IMR-90 (cell line): ENCODE measurements around the gene COLEC11. TPM values are rescaled to one million over a fixed set of nuclear protein-coding genes. Genes with fewer than 3 reads are reported as not detected.

ENCODE experiments used
- ATAC-seq: fragments of 200-7000 bp; cut with Tn5 transposase; 2 replicates; pipeline ENCODE4 v1.9.1; 2020; ENCODE audit warnings: low read depth, mild to moderate bottlenecking, moderate library complexity
- BruUV-seq: library from RNA; stranded (reverse); fragments of 400-500 nt; replicated peaks from 2 replicates; lab custom pipeline; 2021; lab: Mats Ljungman, UMichigan
- CTCF ChIA-PET: fragments of 300-600 bp; formaldehyde crosslinking; extraction: SDS; loops from one replicate; lab custom pipeline; 2021; ENCODE audit warnings: antibody characterized with exemption; lab: Yijun Ruan, JAX
- POLR2A ChIA-PET: fragments of 300-600 bp; sonication (Branson Sonifier 250); formaldehyde crosslinking; loops from one replicate; lab custom pipeline; 2022; ENCODE audit warnings: antibody characterized with exemption; ENCODE audit not compliant: unreplicated experiment; lab: Charles Lee
- DNase-seq: peaks from one replicate; pipeline ENCODE4 v3.0.0; 2013
- H2AFZ ChIP-seq: replicated peaks from 2 replicates; pipeline ENCODE3; 2013; ENCODE audit warnings: low read length, mild to moderate bottlenecking; ENCODE audit not compliant: poor library complexity
- H2AK5ac ChIP-seq: 2 replicates; pipeline ENCODE4 v1.6.1; 2013; ENCODE audit warnings: low read depth, low read length, inconsistent platforms
- H2AK9ac ChIP-seq: replicated peaks from 2 replicates; pipeline ENCODE3; 2013; ENCODE audit warnings: mild to moderate bottlenecking, low read depth, low read length, moderate library complexity; ENCODE audit not compliant: poor library complexity
- H2BK120ac ChIP-seq: 2 replicates; pipeline ENCODE4 v1.6.1; 2013; ENCODE audit warnings: low read depth, low read length, inconsistent platforms
- H2BK15ac ChIP-seq: 3 replicates; pipeline ENCODE4 v1.6.1; 2013; ENCODE audit warnings: low read depth, low read length, inconsistent platforms
- H2BK20ac ChIP-seq: 2 replicates; pipeline ENCODE4 v1.6.1; 2013; ENCODE audit warnings: low read depth, mild to moderate bottlenecking, inconsistent platforms, low read length, moderate library complexity
- H2BK5ac ChIP-seq: 2 replicates; pipeline ENCODE4 v1.6.1; 2013; ENCODE audit warnings: mild to moderate bottlenecking, low read depth, low read length, inconsistent platforms; ENCODE audit not compliant: poor library complexity, severe bottlenecking
- H3K14ac ChIP-seq: replicated peaks from 2 replicates; pipeline ENCODE4 v1.6.1; 2013; ENCODE audit warnings: low read depth, low read length, inconsistent platforms
- H3K18ac ChIP-seq: 2 replicates; pipeline ENCODE4 v1.6.1; 2013; ENCODE audit warnings: low read depth, low read length, control low read depth
- H3K23ac ChIP-seq: 2 replicates; pipeline ENCODE4 v1.6.1; 2013; ENCODE audit warnings: low read depth, low read length, inconsistent platforms
- H3K27ac ChIP-seq: 2 replicates; pipeline ENCODE4 v1.5.1; 2013; ENCODE audit warnings: mild to moderate bottlenecking, control low read depth, low read length; ENCODE audit not compliant: insufficient read depth
- H3K27me3 ChIP-seq: 2 replicates; pipeline ENCODE4 v1.6.1; 2013; ENCODE audit warnings: low read length; ENCODE audit not compliant: control insufficient read depth, insufficient read depth
- H3K36me3 ChIP-seq: 2 replicates; pipeline ENCODE4 v1.6.1; 2013; ENCODE audit warnings: low read length, mixed read lengths; ENCODE audit not compliant: control insufficient read depth, insufficient read depth
- H3K4ac ChIP-seq: 2 replicates; pipeline ENCODE4 v1.6.1; 2013; ENCODE audit warnings: low read depth, low read length, inconsistent platforms
- H3K4me1 ChIP-seq: 2 replicates; pipeline ENCODE4 v1.6.1; 2013; ENCODE audit warnings: low read length, mixed read lengths; ENCODE audit not compliant: control insufficient read depth, insufficient read depth
- H3K4me2 ChIP-seq: 2 replicates; pipeline ENCODE4 v1.6.1; 2013; ENCODE audit warnings: low read depth, mild to moderate bottlenecking, control low read depth, low read length, moderate library complexity
- H3K4me3 ChIP-seq: 2 replicates; pipeline ENCODE4 v1.5.1; 2013; ENCODE audit warnings: low read depth, mild to moderate bottlenecking, control low read depth, low read length, moderate library complexity; ENCODE audit not compliant: insufficient read depth
- H3K56ac ChIP-seq: 2 replicates; pipeline ENCODE4 v1.6.1; 2013; ENCODE audit warnings: low read length, inconsistent platforms; ENCODE audit not compliant: insufficient read depth; ENCODE audit errors: extremely low read depth
- H3K79me1 ChIP-seq, 2 experiments: 2 replicates each; pipeline ENCODE4 v1.6.1; 2013; ENCODE audit warnings: low read length in 2 of 2, inconsistent platforms in 1 of 2, low read depth in 1 of 2
- H3K9ac ChIP-seq: 2 replicates; pipeline ENCODE4 v1.6.1; 2013; ENCODE audit warnings: low read depth, low read length, control low read depth
- H3K9me1 ChIP-seq: 2 replicates; pipeline ENCODE4 v1.6.1; 2013; ENCODE audit warnings: low read length, inconsistent platforms; ENCODE audit not compliant: insufficient read depth
- H3K9me3 ChIP-seq: 2 replicates; pipeline ENCODE4 v1.6.1; 2013; ENCODE audit warnings: low read length; ENCODE audit not compliant: control insufficient read depth, insufficient read depth
- H4K20me1 ChIP-seq: 2 replicates; pipeline ENCODE4 v1.6.1; 2013; ENCODE audit warnings: low read length, inconsistent platforms; ENCODE audit not compliant: insufficient read depth
- H4K5ac ChIP-seq: 2 replicates; pipeline ENCODE4 v1.6.1; 2013; ENCODE audit warnings: mild to moderate bottlenecking, low read depth, low read length, control low read depth
- H4K8ac ChIP-seq, 2 experiments: 2 replicates each; pipeline ENCODE4 v1.6.1; 2013; ENCODE audit warnings: low read depth in 2 of 2, low read length in 2 of 2, control low read depth in 1 of 2, inconsistent platforms in 1 of 2
- H4K91ac ChIP-seq: 2 replicates; pipeline ENCODE4 v1.6.1; 2013; ENCODE audit warnings: low read depth, low read length, inconsistent platforms; ENCODE audit not compliant: insufficient read depth
- BHLHE40 ChIP-seq: fragments of 150-350 bp; IDR thresholded peaks from 2 replicates; pipeline ENCODE4 v1.6.1; 2016; ENCODE audit warnings: mild to moderate bottlenecking, low read depth, low read length
- MAZ ChIP-seq: IDR thresholded peaks from 2 replicates; pipeline ENCODE4 v1.6.1; 2012; ENCODE audit warnings: low read depth, mild to moderate bottlenecking, low read length, improper control_type of control experiment, moderate library complexity, borderline replicate concordance
- MXI1 ChIP-seq: IDR thresholded peaks from 2 replicates; pipeline ENCODE4 v1.6.1; 2012; ENCODE audit warnings: low read depth, mild to moderate bottlenecking, low read length, moderate library complexity, borderline replicate concordance
- RAD21 ChIP-seq: IDR thresholded peaks from 2 replicates; pipeline ENCODE4 v1.6.1; 2012; ENCODE audit warnings: low read length, improper control_type of control experiment
- RFX5 ChIP-seq: IDR thresholded peaks from 2 replicates; pipeline ENCODE4 v1.8.0; 2012; ENCODE audit warnings: low read depth, mild to moderate bottlenecking, low read length, moderate library complexity
- WGBS, 2 experiments: methylation state at CpG; one replicate each; pipeline versions ENCODE4 v1.1.5 to v1.1.7; 2013; ENCODE audit warnings: missing lambda C conversion rate in 2 of 2; ENCODE audit not compliant: insufficient read length in 1 of 2; ENCODE audit errors: extremely low coverage in 2 of 2; 5-methylcytosine and 5-hydroxymethylcytosine counted together
- dilution Hi-C: fragments of 300-500 bp; cut with HindIII; formaldehyde crosslinking; loops from one replicate; pipeline ENCODE4 v1.14.3; 2018; ENCODE audit warnings: low sequenced_read_pairs; ENCODE audit not compliant: unreplicated experiment
- in situ Hi-C: fragments of 300-500 bp; cut with MboI; formaldehyde crosslinking; loops from 3 replicates; pipeline ENCODE4 v1.14.3; 2019; ENCODE audit warnings: low sequenced_read_pairs, inconsistent platforms, mixed read lengths
- intact Hi-C: fragments of 100-400 bp; cut with micrococcal nuclease; formaldehyde crosslinking; loops from 2 replicates; pipeline ENCODE4 v1.10.0; 2022
- polyA plus RNA-seq, 3 experiments: library from polyadenylated mRNA; depleted of rRNA; stranded (reverse); fragments of >200 nt; gene quantifications; 2 replicates each; pipeline ENCODE4 v1.2.3, GENCODE V29; 2012; ENCODE audit warnings: low replicate concordance in 1 of 3
- total RNA-seq: library from RNA; depleted of rRNA; stranded (reverse); fragments of >200 nt; gene quantifications from 2 replicates; pipeline ENCODE4 v1.2.3, GENCODE V29; 2012

COLEC11 gene
- total and polyA plus RNA-seq, 2 of the 4 experiments (the other 2 are of a cell fraction): under 0.01 to 0.24 TPM

DNA sequence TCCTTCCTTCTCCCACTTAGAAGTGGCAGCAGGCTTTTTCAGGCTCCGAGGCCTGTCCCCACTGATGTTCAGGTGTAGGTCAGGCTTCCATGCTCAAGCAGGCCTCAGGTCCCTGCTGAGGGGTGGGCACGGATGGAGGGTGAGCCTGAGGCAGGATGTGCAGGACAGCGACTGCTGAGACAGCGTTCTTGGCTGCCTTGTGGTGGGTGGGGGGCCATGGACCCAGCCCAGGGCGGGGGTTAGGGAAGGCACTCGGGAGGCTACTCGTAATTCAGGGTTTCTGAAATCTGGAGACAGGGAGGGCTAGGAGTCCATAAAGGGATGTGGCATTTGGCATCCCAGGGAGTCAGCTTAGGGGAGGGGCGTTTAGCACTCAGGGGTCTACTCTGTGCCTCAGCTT lies 30.3 kb downstream of the COLEC11 start:
- no peak overlapping the region for H3K18ac ChIP-seq
- H2AFZ ChIP-seq: no peak overlapping the region
- H4K91ac ChIP-seq: no peak overlapping the region
- intact Hi-C loops: no loop called here
- no peak overlapping the region for H2AK9ac ChIP-seq
- ATAC-seq (no peak), DNase-seq (no peak)
- 100% methylated on average over 3 of the region's 8 CpGs; no CpG with 5 or more reads in 1 of the 2 experiments for WGBS, 2 experiments
- no peak overlapping the region; the same call in 1 of the 2 replicates for H4K5ac ChIP-seq
- no peak overlapping the region for H3K56ac ChIP-seq
- no peak overlapping the region for H3K4me3 ChIP-seq
- no peaks in the 10 kb centered on the region for H4K20me1 ChIP-seq
- no peak overlapping the region for H3K4ac ChIP-seq
- no peak overlapping the region for H2BK120ac ChIP-seq
- TF ChIP-seq BHLHE40 (no peak), RFX5 (no peak), RAD21 (no peak), MAZ (no peak), MXI1 (no peak)
- H3K4me1 ChIP-seq: peaks cover 15% of the 10 kb centered on the region; the same call in 1 of the 2 replicates
- no TSS peak for BruUV-seq
- peaks cover 16% of the 10 kb centered on the region for H3K9me1 ChIP-seq
- no peaks in the 10 kb centered on the region for H3K27me3 ChIP-seq
- H4K8ac ChIP-seq: no peak overlapping the region
- H2BK20ac ChIP-seq: no peak overlapping the region
- in situ Hi-C loops: no loop called here
- ChIA-PET CTCF (no interaction called here), POLR2A (no interaction called here)
- H2BK15ac ChIP-seq: no peak overlapping the region
- H3K36me3 ChIP-seq: no peaks in the 10 kb centered on the region
- no peak overlapping the region; the same call in 1 of the 2 replicates for H2AK5ac ChIP-seq
- H3K79me1 ChIP-seq: no peaks in the 10 kb centered on the region; a peak in 1 of 4 replicates
- H3K23ac ChIP-seq: no peak overlapping the region
- dilution Hi-C loops: no loop called here
- H3K27ac ChIP-seq: no peak overlapping the region
- no peak overlapping the region for H3K9ac ChIP-seq
- H3K4me2 ChIP-seq: no peak overlapping the region
- peaks cover 3% of the 10 kb centered on the region; the same call in 1 of the 2 replicates for H3K9me3 ChIP-seq
- H2BK5ac ChIP-seq: no peak overlapping the region
- H3K14ac ChIP-seq: no peak overlapping the region
